GM18502 (cell line): Measurements from ENCODE around the gene IFNAR1.
A peak's percentile ranks its signal among the peaks of the same experiment; 100 is the strongest.
"Not testable (repeated sequence)": the region's sequence is repeated elsewhere in the genome, so short reads cannot be mapped to it uniquely, and the experiment has no call there.

Experiments
- ATAC-seq: cut with Tn5 transposase; IDR thresholded peaks from one replicate; pipeline ENCODE4 v1.9.1; 2021; ENCODE audit warnings: mild to moderate bottlenecking; ENCODE audit not compliant: unreplicated experiment, poor library complexity

IFNAR1 gene

DNA sequence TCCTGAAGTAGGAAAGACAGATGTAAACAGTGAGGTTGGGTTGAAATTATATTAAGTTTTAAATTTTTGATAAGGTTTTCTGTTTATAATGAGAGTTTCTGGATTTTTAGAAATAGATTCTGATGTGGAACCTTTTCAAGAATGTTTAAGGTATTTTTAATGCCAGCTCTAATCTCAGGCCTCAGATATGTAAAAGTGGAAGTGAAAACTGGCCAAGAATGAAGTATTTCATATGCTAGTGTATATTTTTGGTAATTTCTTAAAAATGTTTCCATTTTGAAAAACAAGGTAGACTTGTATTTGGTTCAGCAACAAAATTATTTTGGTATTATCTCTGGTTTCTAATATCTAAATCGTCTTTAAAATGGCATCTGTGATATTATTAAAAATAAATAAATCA is 14.4 kb downstream of the IFNAR1 start:
- ATAC-seq: no peak

DNA sequence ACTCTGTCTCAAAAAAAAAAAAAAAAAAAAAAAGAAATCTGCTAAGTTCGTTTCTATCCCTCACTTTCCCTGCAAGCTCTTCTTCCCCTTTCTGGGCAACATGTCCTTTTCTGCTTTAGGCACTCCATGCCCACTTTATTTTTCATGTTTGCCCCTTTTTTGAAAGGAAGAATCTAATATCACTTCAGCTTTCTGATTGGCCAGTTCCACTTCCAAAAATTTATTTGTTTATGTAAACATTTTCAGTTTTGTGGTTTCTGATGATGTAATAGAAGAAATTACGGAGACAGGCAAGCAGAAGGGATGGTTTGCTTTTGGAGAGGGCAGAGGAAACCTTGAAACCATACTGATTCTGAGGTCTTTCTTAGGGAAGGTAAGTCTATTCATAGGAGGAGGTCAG is 15.1 kb downstream of the IFNAR1 start:
- no peak for ATAC-seq

DNA sequence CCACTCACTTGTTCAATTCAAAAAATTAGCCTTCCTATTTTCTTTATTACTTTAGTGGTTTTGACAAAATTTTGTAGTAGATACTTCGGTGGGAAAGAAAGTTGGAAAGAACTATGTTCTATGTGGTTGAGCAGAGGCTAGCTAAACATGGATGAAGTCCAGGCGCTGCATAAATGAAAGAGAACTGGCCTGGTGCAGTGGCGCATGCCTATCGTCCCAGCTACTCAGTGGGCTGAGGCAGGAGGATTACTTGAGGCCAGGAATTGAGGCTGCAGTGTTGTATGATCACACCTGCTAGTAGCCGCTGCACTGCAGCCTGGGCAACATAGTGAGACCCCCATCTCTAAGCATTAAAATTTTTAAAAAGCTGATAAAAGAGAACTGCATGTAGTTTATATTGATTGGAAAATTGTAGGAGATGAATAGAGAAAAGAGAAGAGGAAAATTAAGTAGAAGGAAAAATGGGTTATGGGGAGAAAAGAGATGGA is 21.0 kb downstream of the IFNAR1 start:
- no peak for ATAC-seq

DNA sequence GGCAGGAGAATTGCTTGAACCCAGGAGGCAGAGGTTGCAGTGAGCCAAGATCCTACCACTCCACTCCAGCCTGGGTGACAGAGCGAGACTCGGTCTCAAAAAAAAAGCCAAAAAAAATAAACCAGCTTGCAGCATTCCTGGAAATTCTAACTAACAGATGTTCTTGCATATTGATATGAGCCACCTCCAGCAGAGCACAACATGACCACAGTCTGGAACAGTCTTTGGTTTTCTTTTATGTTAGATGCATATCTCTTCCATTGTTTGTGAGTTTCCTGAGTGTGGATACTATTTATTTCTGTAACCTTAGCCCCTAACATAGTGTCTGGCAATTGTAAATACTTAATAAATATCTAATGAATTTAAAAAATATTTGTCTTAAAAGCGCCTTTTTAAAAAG is 23.9 kb downstream of the IFNAR1 start:
- ATAC-seq: no peak

DNA sequence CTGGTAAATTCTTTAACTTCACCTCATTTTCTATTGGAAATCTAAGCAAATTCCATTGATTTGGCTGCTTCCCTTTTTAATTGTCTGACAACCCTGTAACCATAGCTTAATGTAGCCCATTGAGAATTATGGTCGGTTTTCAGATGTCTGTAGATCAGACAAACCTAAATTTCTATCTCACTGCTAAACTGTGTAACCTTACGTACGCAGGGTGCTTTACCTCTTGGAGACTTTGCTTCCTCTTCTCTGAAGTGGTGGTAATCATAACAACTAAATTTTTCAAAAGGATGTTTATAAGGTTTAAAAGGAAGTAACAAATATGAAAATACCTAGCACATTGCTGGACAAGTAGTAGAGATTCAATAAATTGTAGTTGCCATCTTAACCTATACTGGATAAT is 25.9 kb downstream of the IFNAR1 start:
- ATAC-seq: no peak

DNA sequence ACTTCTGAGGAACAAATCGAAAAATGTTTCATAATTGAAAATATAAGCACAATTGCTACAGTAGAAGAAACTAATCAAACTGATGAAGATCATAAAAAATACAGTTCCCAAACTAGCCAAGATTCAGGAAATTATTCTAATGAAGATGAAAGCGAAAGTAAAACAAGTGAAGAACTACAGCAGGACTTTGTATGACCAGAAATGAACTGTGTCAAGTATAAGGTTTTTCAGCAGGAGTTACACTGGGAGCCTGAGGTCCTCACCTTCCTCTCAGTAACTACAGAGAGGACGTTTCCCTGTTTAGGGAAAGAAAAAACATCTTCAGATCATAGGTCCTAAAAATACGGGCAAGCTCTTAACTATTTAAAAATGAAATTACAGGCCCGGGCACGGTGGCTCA is 30.6 kb downstream of the IFNAR1 start:
- ATAC-seq: no peak

DNA sequence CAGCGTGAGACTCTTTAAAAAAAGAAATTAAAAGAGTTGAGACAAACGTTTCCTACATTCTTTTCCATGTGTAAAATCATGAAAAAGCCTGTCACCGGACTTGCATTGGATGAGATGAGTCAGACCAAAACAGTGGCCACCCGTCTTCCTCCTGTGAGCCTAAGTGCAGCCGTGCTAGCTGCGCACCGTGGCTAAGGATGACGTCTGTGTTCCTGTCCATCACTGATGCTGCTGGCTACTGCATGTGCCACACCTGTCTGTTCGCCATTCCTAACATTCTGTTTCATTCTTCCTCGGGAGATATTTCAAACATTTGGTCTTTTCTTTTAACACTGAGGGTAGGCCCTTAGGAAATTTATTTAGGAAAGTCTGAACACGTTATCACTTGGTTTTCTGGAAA is 31.2 kb downstream of the IFNAR1 start:
- no peak for ATAC-seq

DNA sequence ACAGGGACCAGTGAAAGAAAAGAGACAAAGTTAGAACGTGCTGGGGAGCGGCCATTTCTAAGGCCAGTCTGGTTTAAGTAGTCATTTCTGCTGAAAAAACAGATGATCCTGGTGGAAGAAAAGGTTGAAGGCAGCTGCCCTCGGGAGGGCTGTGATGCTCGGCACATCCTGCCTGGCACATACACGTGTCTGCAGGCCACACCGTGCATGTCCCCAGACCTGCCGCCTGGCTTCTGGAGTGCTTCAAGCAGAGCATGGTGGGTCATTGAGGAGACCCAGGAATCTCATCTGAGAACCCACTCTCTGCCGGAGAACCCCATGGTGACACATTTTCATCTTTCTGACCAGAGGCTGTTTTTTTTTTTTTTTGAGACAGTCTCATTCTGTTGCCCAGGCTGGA is 32.4 kb downstream of the IFNAR1 start:
- no peak for ATAC-seq

DNA sequence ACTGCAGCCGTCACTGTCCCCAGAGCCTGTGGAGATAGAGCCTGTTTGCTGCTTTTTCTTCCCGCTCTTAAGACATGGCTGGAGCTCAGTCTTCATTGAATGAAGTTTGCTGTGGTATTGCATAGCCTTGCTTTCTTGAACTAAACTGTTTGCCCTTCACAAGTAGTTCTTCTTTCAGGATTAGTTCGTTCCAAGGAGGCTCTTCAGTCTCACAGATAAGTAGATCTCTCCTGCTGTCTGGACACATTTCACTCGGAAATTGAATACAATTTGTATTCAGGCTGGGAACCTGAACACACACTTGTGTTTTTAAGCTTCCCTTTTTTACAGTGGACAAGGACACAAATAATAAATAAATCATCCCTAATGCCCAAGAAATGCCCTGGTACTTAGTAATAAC is 34.7 kb downstream of the IFNAR1 start:
- ATAC-seq: no peak

DNA sequence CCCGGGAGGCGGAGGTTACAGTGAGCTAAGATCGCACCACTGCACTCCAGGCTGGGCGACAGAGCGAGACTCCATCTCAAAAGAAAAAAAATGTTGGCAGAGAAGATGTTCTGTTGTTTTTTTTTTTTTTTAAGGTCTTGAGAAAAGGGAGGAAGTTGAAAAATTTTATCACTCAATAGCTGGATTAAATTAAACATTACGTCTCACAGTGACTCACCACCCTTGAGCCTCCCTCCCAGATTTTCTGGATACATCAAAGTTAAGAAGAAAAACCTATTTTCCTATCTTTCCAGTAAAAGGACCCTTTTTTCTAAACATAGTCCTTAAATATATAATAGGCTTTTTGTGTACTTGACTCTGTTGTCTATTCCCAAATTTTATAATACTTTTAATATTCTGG is 35.5 kb downstream of the IFNAR1 start:
- ATAC-seq: no peak

DNA sequence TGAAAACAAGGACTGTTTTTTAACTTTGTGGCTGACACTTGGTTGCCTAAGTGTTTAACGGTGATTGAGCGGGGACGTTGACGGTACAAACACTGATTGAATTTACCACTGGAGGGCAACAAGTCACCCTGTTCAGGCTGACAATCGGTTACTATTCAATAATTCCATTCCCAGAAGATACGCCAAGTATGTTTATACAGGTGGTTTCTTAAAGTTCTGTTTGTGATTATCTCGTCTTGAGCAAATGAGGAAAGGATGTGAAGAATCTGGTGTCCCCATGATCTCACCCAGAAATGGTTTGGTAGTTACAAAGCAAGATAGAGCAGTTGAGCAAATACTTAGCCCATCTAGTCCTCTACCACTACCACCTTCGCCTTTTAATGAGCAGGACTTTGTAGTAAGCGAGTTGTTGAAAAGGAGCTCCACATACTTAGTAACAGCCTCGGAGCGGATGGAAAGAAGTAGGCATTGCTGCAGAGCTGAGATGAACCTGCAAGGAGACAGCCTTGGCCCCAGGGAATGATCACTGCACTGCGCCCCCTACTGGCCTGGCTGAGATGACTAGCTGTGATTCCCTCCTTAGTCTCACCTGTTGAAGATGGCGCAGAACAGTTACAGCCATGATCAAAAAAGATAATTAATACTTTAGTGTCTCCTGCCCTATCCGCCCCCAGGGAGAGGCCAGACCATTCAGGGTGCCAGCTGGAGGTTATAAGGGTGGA is 36.3 kb downstream of the IFNAR1 start:
- peak; percentile 81 for ATAC-seq

DNA sequence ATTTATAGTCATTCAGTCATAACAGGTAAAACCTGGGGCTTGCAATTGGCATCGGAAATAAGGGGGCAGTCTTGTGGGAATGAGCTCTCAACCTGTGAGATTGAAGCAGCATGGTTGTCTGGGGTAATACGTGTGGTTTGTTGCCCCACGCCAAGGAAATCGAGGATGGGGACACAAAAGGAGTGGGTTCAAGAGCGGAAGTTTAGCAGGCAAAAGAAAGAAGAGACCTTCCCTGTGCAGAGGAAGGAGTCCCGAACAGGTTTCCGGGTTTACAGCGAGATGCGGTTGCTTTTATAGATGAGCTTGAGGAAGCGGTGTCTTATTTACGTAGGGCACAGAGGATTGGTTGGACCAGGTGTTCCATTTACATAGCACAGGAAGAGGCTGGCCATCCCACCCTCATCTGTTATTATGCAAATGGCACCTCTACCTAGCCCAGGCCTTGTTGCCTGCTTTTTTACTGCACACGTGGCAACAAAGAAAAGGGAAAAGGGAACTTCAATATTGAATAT is 37.3 kb downstream of the IFNAR1 start:
- no peak for ATAC-seq

DNA sequence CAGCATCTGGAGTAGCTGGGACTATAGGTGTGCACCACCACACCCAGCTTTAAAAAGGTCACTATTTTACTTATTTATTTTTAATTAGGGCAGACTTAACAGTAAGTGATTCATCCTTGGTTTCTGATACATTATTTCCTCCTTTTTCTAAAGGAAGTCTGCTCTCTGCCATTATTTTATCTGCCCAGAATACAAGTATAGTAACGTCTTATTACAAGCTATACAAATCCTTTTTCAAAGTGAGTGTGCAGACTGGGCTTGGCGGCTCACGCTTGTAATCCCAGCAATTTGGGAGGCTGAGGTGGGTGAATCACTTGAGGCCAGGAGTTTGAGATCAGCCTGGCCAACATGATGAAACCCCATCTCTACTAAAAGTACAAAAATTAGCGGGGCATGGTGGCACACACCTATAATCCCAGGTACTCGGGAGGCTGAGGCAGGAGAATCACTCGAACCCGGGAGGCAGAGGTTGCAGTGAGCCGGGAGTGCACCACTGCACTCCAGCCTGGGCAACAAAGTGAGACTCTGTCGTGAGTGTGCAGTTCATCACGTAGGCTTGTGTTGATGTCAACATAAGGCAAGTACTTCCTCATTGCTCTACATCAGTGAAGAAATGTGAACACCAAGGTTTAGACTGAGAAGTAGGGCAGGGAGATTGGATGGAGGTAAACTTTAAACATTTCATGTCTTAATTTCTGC is 39.3 kb downstream of the IFNAR1 start:
- ATAC-seq: not testable (repeated sequence)

DNA sequence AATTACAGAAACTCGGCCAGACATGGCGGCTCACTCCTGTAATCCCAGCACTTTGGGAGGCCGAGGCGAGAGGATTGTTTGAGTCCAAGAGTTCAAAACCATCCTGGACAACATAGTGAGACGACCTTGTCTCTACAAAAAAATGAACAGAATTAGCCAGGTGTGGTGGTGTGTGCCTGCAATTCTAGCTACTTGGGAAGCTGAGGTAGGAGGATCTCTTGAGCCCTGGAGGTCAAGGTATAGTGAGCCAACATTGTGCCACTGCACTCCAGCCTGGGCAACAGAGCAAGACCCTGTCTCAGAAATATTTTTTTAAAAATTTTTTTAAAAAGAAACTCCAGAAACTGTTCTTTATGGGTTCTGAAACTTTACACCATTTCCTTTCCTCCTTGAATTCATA is 40.1 kb downstream of the IFNAR1 start:
- no peak for ATAC-seq

DNA sequence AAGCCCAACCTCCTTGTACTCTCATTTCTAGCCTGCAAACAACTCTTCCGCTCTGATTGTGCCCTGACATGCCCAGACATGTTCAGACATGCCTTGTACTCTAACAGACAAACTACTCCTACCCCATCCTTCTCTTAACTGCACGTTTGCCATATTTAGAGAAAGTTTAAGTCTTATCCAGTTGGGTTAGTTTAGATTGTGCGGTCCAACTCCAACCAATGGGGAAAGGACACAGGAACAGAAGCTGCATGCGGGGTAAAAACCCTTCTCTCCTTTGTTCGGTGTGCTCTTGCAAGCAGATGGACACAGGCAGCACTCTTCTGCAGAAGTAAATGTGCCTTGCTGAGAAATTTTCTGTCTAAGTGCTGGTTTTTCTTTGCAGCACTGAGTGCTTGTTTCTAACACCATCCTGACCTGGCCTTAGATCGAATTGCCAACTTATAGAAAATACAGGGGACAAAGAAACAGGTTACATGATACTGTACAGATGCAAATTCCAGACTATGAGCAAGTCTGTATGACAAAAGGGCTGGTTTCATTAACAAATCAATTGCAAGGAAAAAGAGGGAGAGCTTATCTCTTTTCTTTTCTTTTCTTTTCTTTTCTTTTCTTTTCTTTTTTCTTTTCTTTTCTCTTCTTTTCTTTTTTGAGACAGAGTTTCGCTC is 42.7 kb downstream of the IFNAR1 start:
- ATAC-seq: no peak

DNA sequence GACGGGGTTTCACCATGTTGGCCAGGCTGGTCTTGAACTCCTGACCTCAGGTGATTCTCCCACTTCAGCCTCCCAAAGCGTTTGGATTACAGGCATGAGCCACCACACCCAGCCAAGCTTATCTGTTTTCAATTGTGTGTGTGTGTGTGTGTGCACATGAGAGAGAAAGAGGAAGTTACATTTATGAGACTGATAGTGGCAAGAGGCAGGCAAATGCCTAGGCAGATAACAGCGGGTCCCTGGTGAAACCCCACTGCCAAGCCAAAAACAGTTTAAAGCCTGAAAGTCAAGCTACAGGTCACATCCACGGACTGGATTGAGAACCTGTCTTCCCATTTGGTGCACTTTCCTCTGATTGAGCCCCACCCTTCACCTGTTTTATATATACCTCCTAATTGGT is 43.4 kb downstream of the IFNAR1 start:
- no peak for ATAC-seq

DNA sequence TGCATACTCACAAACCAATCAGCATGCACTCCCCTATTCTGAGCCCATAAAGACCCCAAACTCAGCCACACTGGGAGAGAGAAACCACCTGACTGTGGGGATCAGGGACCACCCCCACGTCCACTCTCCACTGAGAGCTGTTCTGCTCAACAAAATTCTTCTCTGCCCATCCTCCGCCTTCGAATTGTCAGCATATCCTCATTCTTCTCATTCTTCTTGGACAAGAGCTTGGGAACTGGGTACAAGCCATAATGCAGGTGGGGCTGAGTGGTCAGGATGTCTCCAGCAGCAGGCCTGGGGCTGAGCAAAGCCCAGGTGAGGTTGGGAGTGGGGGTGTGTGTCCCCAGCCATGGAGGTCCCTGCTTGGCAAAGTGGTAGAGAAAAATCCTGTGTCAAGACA is 43.8 kb downstream of the IFNAR1 start:
- no peak for ATAC-seq

DNA sequence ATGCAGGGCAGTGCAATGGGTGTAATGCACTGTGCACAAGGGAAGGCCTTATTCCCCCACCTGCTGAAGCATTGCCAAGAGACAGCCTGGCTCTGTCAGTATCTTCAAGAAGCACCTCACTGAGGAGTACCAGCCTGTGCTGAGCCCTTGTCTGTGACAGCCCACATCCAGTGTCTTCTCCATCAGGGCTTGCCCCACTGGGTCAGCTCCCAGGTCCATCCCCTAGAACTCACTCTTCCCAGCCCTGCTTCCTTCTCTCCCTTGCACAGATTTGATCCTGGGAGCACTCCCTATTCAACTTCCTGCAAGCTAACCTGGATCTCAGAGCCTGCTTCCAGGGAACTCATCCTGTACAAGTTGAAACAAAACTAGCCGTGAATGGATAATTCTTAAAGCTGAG is 44.8 kb downstream of the IFNAR1 start:
- no peak for ATAC-seq

DNA sequence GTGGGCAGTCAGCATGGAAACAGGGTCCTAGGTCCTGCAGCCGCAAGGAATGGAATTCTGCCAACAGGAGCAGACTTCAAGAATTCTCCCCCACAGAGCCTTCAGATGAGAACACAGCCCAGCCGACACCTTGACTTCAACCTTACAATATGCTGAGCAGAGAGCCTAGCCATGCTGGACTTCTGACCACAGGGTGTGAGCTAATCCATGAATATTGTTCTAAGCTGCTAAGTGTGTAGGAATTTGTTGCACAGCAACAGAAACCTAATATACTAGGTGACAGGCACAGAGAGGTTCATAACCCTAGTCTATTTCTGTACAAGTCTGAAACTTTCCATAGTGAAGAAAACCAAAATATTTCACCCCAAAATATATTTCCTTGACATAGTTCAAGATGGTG is 45.5 kb downstream of the IFNAR1 start:
- ATAC-seq: no peak

DNA sequence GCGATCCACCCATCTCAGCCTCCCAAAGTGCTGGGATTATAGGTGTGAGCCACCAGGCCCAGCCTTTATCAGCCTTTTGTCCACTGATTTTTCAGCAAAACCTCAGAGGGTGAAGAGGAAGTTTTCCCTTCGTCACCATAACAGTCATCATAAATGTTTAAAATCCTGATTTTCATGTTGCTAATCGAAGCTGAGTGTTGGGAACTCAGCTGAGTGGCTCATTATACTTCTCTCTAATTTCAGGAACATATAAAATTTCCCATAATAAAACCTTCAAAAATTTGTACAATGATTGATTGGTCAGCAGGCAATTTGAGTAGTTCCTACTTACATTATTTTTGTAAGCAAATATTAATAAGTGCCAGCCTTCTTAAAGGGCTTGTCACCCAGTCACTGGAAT is 46.6 kb downstream of the IFNAR1 start:
- ATAC-seq: no peak

DNA sequence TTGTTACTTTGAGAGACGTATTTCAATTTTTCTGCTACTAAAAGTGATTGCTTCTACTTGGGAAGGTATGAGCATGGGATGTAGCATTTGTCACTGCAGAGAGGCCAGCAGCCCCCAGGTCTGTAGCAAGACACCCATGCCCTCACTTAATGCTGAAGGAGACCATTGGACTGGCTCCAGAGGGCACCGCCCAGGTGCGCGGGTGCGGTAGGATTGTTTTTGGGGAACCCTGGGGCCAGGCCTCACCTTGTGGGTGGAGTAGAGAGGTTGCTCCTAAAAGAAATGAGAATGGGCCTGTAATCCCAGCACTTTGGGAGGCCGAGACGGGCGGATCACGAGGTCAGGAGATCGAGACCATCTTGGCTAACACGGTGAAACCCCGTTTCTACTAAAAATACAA is 47.8 kb downstream of the IFNAR1 start:
- no peak for ATAC-seq
